ENCODE measurements around the gene FGL2. TPM values are rescaled to one million over a fixed set of nuclear protein-coding genes. Genes with fewer than 3 reads are reported as not detected.
"Not testable (repeated sequence)": the region's sequence is repeated elsewhere in the genome, so short reads cannot be mapped to it uniquely, and the experiment has no call there.

FGL2 gene
- polyA plus RNA-seq, 4 donors = 7.4 to 38.0 (median 18.1) TPM

DNA sequence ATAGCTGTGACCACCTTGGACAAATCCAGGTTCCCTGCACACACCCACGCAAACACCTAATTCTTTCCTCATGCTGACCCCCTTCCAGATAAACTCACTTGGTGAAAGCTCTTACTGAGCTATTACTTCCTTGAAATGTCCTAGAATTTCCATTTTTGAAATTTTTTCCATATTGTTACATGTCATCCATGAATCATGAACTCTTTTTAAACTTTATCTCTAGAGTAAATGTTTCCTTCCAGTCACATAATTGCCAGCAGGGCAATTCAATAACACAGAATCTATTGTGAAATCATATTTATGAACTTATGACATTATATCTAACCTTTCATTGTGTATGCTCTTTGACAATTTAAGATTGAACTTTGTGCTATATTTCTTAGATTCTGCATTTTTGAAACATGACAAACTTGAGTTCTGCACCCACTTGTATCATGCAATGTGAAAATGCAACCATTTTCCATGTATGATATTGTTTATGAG lies 26.8 kb upstream of the FGL2 start:
- H3K9me3 ChIP-seq (ENCODE audit: control insufficient read depth in 2 of 2, insufficient read depth in 1 of 2, low read depth in 1 of 2, low read length in 1 of 2) = peaks cover 0 to 3% of the 10 kb centered on the region in 2 donors
- H3K4me1 ChIP-seq (ENCODE audit: control insufficient read depth in 3 of 3, insufficient read depth in 2 of 3, low read depth in 1 of 3, low read length in 2 of 3) = peaks cover 0 to 10% (median 2%) of the 10 kb centered on the region in 3 donors
- FAIRE-seq (peak; percentile 26), DNase-seq (peak; percentile 52 to 56)
- H3K27ac ChIP-seq (ENCODE audit: low read depth in 1 of 3, low read length in 2 of 3) = peak overlapping the region in 1 of 3 donors; percentile 71
- no peak overlapping the region for H3K4me3 ChIP-seq (ENCODE audit: low read depth in 1 of 3, low read length in 3 of 3)
- H3K36me3 ChIP-seq (ENCODE audit: control insufficient read depth in 3 of 3, insufficient read depth in 2 of 3, low read depth in 1 of 3, low read length in 3 of 3) = peaks cover 0 to 3% (median 0%) of the 10 kb centered on the region in 3 donors
- WGBS, 3 donors = 89 to 96% (median 95%) methylated on average over 1 of the region's 1 CpG
- H3K27me3 ChIP-seq (ENCODE audit: control insufficient read depth in 3 of 3, insufficient read depth in 3 of 3, low read length in 3 of 3) = no peaks in the 10 kb centered on the region

DNA sequence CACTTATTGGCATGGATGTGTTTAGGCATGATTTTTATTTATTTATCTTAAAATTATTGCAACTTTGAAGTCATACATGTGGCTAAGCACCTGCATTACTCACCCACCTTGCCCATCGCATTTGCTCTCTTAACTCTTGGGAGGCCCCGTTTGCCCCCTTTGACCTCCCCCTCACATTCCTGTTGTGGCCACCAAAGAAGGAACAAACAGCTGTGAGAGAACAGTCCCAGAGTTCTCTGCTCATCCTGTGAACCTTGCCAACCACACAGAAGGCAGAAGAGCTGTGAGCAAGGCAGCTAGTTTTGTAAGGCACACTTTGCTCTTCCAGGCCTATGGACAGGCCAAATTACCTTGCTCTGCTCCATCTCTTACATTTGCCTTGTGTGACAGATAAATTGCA lies 23.6 kb upstream of the FGL2 start:
- Histone ChIP-seq H3K9me3 (ENCODE audit: control insufficient read depth in 2 of 2, insufficient read depth in 1 of 2, low read depth in 1 of 2, low read length in 1 of 2) (peaks cover 0 to 18% of the 10 kb centered on the region in 2 donors), H3K36me3 (ENCODE audit: control insufficient read depth in 3 of 3, insufficient read depth in 2 of 3, low read depth in 1 of 3, low read length in 3 of 3) (peaks cover 0 to 3% (median 0%) of the 10 kb centered on the region in 3 donors), H3K4me1 (ENCODE audit: control insufficient read depth in 3 of 3, insufficient read depth in 2 of 3, low read depth in 1 of 3, low read length in 2 of 3) (peaks cover 0 to 10% (median 2%) of the 10 kb centered on the region in 3 donors), H3K4me3 (ENCODE audit: low read depth in 1 of 3, low read length in 3 of 3) (no peak overlapping the region), H3K27me3 (ENCODE audit: control insufficient read depth in 3 of 3, insufficient read depth in 3 of 3, low read length in 3 of 3) (no peaks in the 10 kb centered on the region), H3K27ac (ENCODE audit: low read depth in 1 of 3, low read length in 2 of 3) (no peak overlapping the region)
- FAIRE-seq (no peak), DNase-seq (no peak)
- 61 to 85% (median 84%) methylated on average over 2 of the region's 2 CpGs for WGBS, 3 donors

DNA sequence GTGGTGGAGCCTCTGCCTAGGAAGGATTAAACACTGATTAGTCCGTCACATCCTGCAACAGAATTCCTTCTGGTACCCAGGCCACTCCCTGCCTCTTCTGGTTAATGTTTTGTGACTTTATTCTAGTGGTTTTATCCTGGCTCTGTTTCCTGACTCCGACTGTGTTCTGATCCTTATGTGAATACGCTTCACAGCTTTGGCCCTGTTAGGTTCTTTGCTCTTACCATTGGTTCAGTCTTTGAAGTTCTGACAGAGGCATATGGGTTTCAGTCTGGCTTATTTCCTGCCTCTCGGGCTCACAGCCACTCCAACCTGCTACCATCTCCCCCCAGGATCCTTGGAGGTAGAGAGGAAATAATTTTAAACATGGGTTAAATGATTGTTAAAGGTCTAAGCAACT lies 23.2 kb upstream of the FGL2 start:
- Histone ChIP-seq H3K4me1 (ENCODE audit: control insufficient read depth in 3 of 3, insufficient read depth in 2 of 3, low read depth in 1 of 3, low read length in 2 of 3) (peaks cover 0 to 10% (median 2%) of the 10 kb centered on the region in 3 donors), H3K36me3 (ENCODE audit: control insufficient read depth in 3 of 3, insufficient read depth in 2 of 3, low read depth in 1 of 3, low read length in 3 of 3) (peaks cover 0 to 3% (median 0%) of the 10 kb centered on the region in 3 donors), H3K27me3 (ENCODE audit: control insufficient read depth in 3 of 3, insufficient read depth in 3 of 3, low read length in 3 of 3) (no peaks in the 10 kb centered on the region), H3K27ac (ENCODE audit: low read depth in 1 of 3, low read length in 2 of 3) (no peak overlapping the region), H3K9me3 (ENCODE audit: control insufficient read depth in 2 of 2, insufficient read depth in 1 of 2, low read depth in 1 of 2, low read length in 1 of 2) (peaks cover 0 to 18% of the 10 kb centered on the region in 2 donors), H3K4me3 (ENCODE audit: low read depth in 1 of 3, low read length in 3 of 3) (no peak overlapping the region)
- 76 to 92% (median 82%) methylated on average over 4 of the region's 4 CpGs for WGBS, 3 donors
- DNase-seq = no peak
- FAIRE-seq = no peak

DNA sequence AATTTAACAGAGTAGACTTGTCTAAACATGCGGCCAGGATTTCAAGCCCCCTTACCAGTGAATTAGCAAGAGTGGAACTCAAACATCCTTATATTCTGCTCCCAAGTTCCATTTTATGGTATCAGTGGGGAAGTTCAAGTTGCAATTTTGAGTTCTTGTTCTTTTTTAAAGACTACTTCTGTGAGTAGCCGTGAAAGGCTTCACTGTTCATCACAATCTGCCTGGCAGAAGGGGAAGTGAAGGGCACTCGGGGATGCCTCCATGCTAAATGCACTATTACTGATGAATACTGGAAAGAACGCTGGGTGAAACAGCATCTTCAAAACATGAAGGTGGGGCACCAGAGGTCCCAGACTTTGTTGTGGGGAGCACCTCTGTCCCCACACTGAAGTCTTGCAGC lies 22.4 kb upstream of the FGL2 start:
- no peak overlapping the region for H3K27ac ChIP-seq (ENCODE audit: low read depth in 1 of 3, low read length in 2 of 3)
- H3K4me3 ChIP-seq (ENCODE audit: low read depth in 1 of 3, low read length in 3 of 3) = no peak overlapping the region
- H3K36me3 ChIP-seq (ENCODE audit: control insufficient read depth in 3 of 3, insufficient read depth in 2 of 3, low read depth in 1 of 3, low read length in 3 of 3) = peaks cover 0 to 3% (median 0%) of the 10 kb centered on the region in 3 donors
- peaks cover 0 to 8% (median 2%) of the 10 kb centered on the region in 3 donors for H3K4me1 ChIP-seq (ENCODE audit: control insufficient read depth in 3 of 3, insufficient read depth in 2 of 3, low read depth in 1 of 3, low read length in 2 of 3)
- H3K9me3 ChIP-seq (ENCODE audit: control insufficient read depth in 2 of 2, insufficient read depth in 1 of 2, low read depth in 1 of 2, low read length in 1 of 2) = peaks cover 0 to 18% of the 10 kb centered on the region in 2 donors
- H3K27me3 ChIP-seq (ENCODE audit: control insufficient read depth in 3 of 3, insufficient read depth in 3 of 3, low read length in 3 of 3) = no peaks in the 10 kb centered on the region
- DNase-seq (no peak), FAIRE-seq (no peak)
- 87 to 95% (median 89%) methylated on average over 4 of the region's 4 CpGs for WGBS, 3 donors

DNA sequence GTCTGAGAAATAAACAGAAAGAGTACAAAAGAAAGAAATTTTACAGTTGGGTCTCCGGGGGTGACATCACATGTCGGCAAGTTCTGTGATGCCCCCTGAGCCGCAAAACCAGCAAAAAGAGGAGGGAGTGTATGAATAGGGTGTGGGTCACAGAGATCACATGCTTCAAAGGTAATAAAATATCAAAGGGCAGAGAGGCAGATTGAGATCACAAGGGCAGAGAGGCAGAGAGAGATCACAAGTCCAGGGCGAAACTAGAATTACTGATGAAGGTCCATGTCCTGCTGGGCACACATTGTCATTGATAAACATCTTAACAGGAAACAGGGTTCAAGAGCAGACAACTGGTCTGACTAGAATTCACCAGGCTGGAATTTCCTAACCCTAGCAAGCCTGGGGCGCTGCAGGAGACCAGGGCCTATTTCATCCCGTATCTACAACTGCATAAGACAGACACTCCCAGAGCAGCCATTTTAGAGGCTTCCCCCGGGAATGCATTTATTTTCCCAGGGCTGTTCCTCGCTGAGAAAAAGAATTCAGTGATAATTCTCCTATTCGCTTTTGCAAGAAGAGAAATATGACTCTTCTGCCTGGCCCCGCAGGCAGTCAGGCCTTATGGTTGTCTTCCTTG lies 20.2 kb upstream of the FGL2 start:
- not testable (repeated sequence) for H3K4me1 ChIP-seq (ENCODE audit: control insufficient read depth in 3 of 3, insufficient read depth in 2 of 3, low read depth in 1 of 3, low read length in 2 of 3); H3K27me3 ChIP-seq (ENCODE audit: control insufficient read depth in 3 of 3, insufficient read depth in 3 of 3, low read length in 3 of 3); H3K4me3 ChIP-seq (ENCODE audit: low read depth in 1 of 3, low read length in 3 of 3); H3K27ac ChIP-seq (ENCODE audit: low read depth in 1 of 3, low read length in 2 of 3); H3K36me3 ChIP-seq (ENCODE audit: control insufficient read depth in 3 of 3, insufficient read depth in 2 of 3, low read depth in 1 of 3, low read length in 3 of 3); FAIRE-seq
- peak in 1 of 2 donors; percentile 63 for DNase-seq
- H3K9me3 ChIP-seq (ENCODE audit: control insufficient read depth in 2 of 2, insufficient read depth in 1 of 2, low read depth in 1 of 2, low read length in 1 of 2) = peaks cover 0 to 15% of the 10 kb centered on the region in 2 donors
- 83 to 92% (median 87%) methylated on average over 10 of the region's 10 CpGs for WGBS, 3 donors

DNA sequence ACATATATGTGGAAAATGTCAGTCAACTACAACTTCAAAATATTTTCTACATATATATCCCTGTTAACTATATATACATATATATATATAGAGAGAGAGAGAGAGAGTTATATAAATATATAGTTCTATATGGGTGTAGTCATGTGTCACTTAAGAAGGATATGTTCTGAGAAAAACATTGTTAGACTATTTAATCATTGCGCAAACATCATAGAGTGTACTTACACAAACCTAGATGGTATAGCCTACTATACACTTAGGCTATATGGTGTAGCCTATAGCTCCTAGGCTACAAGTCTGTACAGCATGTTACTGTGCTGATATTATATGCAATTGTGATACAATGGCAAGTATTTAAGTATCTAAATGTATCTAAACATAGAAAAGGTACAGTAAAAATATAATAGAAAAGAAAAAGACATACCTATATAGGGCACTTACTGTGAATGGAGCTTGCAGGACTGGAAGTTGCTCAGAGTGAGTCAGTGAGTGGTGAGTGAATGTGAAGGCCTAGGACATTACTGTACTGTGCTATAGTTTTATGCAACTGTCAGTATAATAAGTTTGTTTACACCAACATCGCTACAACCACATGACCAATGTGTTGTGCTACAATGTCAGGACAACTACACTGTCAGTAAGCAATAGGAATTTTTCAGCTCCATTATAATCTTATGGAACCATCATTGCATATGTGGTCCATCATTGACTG lies 18.0 kb upstream of the FGL2 start:
- H3K36me3 ChIP-seq (ENCODE audit: control insufficient read depth in 3 of 3, insufficient read depth in 2 of 3, low read depth in 1 of 3, low read length in 3 of 3) = peaks cover 0 to 3% (median 0%) of the 10 kb centered on the region in 3 donors
- H3K27me3 ChIP-seq (ENCODE audit: control insufficient read depth in 3 of 3, insufficient read depth in 3 of 3, low read length in 3 of 3) = no peaks in the 10 kb centered on the region
- H3K4me3 ChIP-seq (ENCODE audit: low read depth in 1 of 3, low read length in 3 of 3) = no peak overlapping the region
- WGBS, 3 donors = 94 to 100% (median 94%) methylated on average over 2 of the region's 2 CpGs
- FAIRE-seq (peak; percentile 10), DNase-seq (no peak)
- H3K4me1 ChIP-seq (ENCODE audit: control insufficient read depth in 3 of 3, insufficient read depth in 2 of 3, low read depth in 1 of 3, low read length in 2 of 3) = peaks cover 0 to 6% (median 3%) of the 10 kb centered on the region in 3 donors
- H3K9me3 ChIP-seq (ENCODE audit: control insufficient read depth in 2 of 2, insufficient read depth in 1 of 2, low read depth in 1 of 2, low read length in 1 of 2) = peaks cover 0 to 15% of the 10 kb centered on the region in 2 donors
- no peak overlapping the region for H3K27ac ChIP-seq (ENCODE audit: low read depth in 1 of 3, low read length in 2 of 3)

DNA sequence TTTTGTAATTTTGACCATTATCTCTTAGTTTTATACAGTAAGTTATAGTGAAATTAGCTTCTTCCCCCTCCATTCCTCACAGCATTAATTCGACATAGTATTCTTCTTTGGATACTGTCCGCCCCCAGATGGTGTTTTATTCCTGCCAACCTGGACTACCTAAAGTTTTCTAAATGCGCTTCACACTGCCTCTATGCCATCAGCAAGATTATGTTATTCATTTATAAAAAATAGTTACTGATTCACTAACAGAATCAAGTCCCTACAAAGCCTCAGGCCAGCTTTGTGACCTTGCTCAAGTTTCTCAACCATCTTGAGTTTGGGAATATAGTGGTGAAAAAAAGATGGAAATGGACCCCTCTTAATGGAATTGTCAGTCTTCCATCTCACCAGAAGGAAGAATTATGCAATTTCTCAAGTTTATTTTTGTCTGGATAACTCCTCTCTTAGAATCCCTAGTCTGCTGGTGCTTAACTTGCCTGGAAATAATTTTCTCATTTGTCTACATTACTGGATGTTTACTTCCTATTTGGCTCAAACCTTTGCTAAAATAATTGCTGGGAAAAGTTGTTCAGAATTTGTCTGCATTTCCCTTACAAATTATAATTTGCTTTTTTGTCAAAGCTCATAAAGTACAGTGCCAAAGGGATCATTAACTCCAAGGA lies 16.7 kb upstream of the FGL2 start:
- Histone ChIP-seq H3K4me3 (ENCODE audit: low read depth in 1 of 3, low read length in 3 of 3) (no peak overlapping the region), H3K27me3 (ENCODE audit: control insufficient read depth in 3 of 3, insufficient read depth in 3 of 3, low read length in 3 of 3) (no peaks in the 10 kb centered on the region), H3K4me1 (ENCODE audit: control insufficient read depth in 3 of 3, insufficient read depth in 2 of 3, low read depth in 1 of 3, low read length in 2 of 3) (peaks cover 0 to 6% (median 3%) of the 10 kb centered on the region in 3 donors), H3K27ac (ENCODE audit: low read depth in 1 of 3, low read length in 2 of 3) (peak overlapping the region in 1 of 3 donors; percentile 11), H3K9me3 (ENCODE audit: control insufficient read depth in 2 of 2, insufficient read depth in 1 of 2, low read depth in 1 of 2, low read length in 1 of 2) (peaks cover 0 to 15% of the 10 kb centered on the region in 2 donors), H3K36me3 (ENCODE audit: control insufficient read depth in 3 of 3, insufficient read depth in 2 of 3, low read depth in 1 of 3, low read length in 3 of 3) (no peaks in the 10 kb centered on the region)
- no peak for FAIRE-seq
- 81 to 88% (median 82%) methylated on average over 3 of the region's 3 CpGs for WGBS, 3 donors
- DNase-seq = no peak

DNA sequence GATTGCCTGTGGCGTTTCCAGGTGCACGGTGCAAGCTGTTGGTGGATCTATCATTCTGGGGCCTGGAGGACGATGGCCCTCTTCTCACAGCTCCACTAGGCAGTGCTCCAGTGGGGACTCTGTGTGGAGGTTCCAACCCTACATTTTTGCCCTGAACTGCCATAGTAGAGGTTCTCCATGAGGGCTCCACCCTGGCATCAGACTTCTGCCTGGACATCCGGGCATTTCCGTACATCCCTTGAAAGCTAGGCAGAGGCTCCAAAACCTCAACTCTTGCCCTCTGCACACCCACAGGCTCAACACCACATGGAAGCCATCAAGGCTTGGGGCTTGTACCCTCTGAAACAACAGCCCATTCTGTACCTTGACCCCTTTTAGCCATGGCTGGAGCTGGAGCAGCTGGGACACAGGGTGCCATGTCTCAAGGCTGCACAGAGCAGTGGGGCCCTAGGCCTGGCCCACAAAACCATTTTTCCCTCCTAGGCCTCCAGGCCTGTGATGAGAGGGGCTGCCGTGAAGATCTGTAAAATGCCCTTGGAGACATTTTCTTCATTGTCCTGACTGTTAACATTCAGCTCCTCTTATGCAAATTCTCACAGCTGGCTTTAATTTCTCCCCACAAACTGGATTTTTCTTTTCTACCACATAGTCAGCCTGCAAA lies 10.0 kb upstream of the FGL2 start:
- no peak for FAIRE-seq
- H3K4me3 ChIP-seq (ENCODE audit: low read depth in 1 of 3, low read length in 3 of 3) = no peak overlapping the region
- WGBS, 3 donors = 97 to 99% (median 97%) methylated on average over 6 of the region's 6 CpGs

More for the DNA sequence above, 10.0 kb upstream of the FGL2 start:
- Histone ChIP-seq H3K4me1 (ENCODE audit: control insufficient read depth in 3 of 3, insufficient read depth in 2 of 3, low read depth in 1 of 3, low read length in 2 of 3) (no peaks in the 10 kb centered on the region), H3K9me3 (ENCODE audit: control insufficient read depth in 2 of 2, insufficient read depth in 1 of 2, low read depth in 1 of 2, low read length in 1 of 2) (peaks cover 7 to 15% of the 10 kb centered on the region in 2 donors), H3K36me3 (ENCODE audit: control insufficient read depth in 3 of 3, insufficient read depth in 2 of 3, low read depth in 1 of 3, low read length in 3 of 3) (no peaks in the 10 kb centered on the region), H3K27me3 (ENCODE audit: control insufficient read depth in 3 of 3, insufficient read depth in 3 of 3, low read length in 3 of 3) (no peaks in the 10 kb centered on the region), H3K27ac (ENCODE audit: low read depth in 1 of 3, low read length in 2 of 3) (no peak overlapping the region)
- DNase-seq = no peak
